ENCODE results near the gene DTHD1.

GRCh38 chr4:36363024-36363423 is 81.6 kb downstream of the DTHD1 start:
- no peak for TF ChIP-seq TAF1 (IDR thresholded peaks at IDR 0.05; ENCODE audit: borderline replicate concordance, insufficient read depth, low read length)
- no peak for TF ChIP-seq SIN3A (IDR thresholded peaks at IDR 0.05; ENCODE audit: borderline replicate concordance, insufficient read depth, low read length)

Measured in PFSK-1 (cell line).